ENCODE measurements around the gene F8. TPM values are rescaled to one million over a fixed set of nuclear protein-coding genes. Genes with fewer than 3 reads are reported as not detected.
A peak's percentile ranks its signal among the peaks of the same experiment; 100 is the strongest.

Gene F8
- total RNA-seq, 1 donor: 3.6 TPM

DNA sequence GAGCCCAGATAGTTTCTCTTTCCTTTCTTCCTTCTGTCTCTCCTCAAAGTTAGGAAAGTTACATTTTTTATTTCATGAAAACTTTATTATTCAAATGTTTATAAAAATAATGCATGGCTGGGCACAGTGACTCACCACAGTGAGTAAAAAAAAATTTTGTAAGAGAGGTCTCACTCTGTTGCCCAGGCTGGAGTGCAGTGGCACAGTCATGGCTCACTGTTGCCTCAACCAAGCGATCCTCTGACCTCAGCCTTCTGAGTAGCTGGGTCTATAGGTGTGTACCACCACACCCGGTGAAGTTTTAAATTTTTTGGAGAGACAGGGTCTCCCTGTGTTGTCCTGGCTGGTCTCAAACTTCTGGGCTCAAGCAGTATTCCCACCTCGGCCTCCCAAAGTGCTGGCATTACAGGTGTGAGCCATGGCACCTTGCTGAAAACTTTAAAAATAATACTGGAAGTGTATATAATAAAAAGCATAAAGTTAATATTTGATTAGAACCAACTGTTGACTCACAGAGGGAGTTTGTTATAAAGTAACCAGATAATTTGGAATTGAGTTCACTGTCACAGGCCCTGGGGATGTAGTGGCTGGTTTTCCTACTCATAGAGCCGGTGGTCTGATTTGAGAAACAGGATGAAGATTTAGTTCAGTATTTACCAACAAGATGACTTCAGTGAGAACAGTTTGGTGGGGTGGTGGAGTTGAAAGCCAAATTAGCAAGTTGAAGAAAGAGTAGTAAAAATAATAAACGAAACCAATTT, 30.4 kb upstream of the F8 start:
- peaks cover 11% of the 10 kb centered on the region for H3K4me1 ChIP-seq (ENCODE audit: insufficient read depth, low read length)
- H3K4me3 ChIP-seq (ENCODE audit: low read length): no peak overlapping the region
- no peaks in the 10 kb centered on the region for H3K9me3 ChIP-seq (ENCODE audit: low read depth, low read length)
- H3K27me3 ChIP-seq (ENCODE audit: insufficient read depth, low read length): no peaks in the 10 kb centered on the region

DNA sequence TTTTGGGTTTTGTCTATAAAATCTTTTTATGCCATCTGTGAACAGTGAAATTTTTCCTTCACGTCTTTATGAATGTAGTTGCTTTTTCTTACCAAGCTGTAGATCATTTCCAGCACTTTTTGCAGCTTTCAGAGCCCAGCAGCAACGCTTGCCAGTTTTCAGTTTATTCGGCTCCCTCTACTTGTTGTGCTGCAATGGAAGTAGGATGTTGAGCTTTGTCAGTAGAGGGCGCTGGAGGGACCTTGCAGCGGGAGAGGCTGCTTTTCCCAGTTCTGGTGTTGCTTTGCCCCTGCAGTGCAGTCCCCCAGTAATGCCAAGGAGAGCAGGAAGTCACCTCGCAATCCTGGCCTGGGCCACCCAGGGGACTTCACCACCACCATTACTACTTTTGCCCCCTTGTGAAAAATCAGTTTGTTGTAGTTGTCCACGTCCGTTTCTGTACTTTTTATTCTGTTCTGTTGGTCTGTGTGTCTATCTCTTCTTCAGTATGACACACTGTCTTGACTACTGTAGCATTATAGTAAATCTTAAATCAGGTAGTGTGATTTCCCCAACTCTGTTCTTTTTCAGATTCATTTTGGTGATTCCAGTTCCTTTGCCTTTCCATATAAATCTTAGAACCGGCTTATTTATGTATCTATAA, 26.6 kb upstream of the F8 start:
- Histone ChIP-seq H3K4me3 (ENCODE audit: low read length) (no peak overlapping the region), H3K9me3 (ENCODE audit: low read depth, low read length) (no peaks in the 10 kb centered on the region), H3K4me1 (ENCODE audit: insufficient read depth, low read length) (no peaks in the 10 kb centered on the region), H3K27me3 (ENCODE audit: insufficient read depth, low read length) (no peaks in the 10 kb centered on the region)

DNA sequence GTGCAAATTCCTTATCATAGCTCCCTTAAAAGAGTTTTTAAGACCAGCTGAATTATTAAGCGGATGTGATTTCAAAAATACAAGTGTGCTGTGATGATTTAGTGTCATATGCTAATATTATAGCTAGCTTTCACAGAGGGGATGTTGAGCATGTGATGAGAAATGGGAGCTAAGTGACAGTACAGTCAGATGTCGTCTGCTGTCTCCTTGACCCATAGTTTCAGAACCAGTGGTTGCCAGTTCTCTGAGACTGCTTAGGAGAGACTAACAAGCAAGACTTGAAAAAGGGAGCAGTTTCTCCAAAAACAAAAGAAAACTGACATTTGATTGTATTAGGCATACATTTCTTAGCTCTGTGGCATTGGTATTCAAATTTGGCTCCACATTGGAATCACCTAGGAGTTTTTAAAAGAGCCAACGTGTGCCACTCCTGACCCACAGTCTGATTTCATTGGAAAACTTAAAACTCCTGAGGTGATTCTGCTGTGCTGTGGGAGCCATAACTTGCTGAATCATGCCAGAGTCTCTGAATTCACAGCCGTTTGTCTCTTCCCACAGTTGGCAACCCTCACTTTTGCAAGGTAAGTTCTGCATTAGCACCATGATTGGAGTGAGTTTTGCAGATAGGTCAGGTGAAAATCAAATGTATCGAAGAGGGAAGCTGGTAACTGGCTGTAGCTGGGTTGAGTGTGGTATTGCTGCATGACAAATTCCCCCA, 24.4 kb upstream of the F8 start:
- no peaks in the 10 kb centered on the region for H3K9me3 ChIP-seq (ENCODE audit: low read depth, low read length)
- H3K4me3 ChIP-seq (ENCODE audit: low read length): no peak overlapping the region
- no peaks in the 10 kb centered on the region for H3K27me3 ChIP-seq (ENCODE audit: insufficient read depth, low read length)
- no peaks in the 10 kb centered on the region for H3K4me1 ChIP-seq (ENCODE audit: insufficient read depth, low read length)

DNA sequence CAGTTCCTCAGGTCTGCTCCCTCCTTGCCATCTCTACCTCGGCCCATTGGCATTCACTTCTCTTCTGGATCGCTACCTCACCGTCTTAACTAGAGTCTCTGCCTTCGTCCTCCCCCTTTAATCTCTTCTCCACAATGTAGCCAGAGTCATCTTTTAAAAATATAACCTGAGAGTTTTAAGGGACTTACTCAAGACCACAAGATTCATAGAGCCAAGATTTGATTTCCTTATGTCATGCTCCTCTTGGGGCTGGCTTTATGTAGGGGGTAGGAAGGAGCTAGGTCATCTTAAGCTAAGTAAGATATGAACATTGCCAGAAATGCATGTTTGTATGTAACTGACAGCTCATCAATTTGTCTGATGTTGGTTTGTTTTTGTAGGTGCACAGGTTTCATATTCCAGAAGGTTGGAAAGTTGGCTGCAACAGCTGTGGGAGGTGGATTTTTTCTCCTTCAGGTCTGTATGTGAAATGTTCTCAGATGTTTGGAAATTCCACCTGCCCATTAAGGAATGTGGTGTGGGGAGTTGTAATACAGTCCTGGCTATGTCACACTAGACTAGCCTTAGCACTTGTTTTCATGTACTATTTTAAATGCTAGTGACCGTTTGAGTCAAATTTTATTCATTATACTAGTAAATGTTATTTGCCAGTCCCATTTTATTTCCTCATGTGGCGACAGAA, 23.7 kb upstream of the F8 start:
- no peaks in the 10 kb centered on the region for H3K9me3 ChIP-seq (ENCODE audit: low read depth, low read length)
- no peaks in the 10 kb centered on the region for H3K4me1 ChIP-seq (ENCODE audit: insufficient read depth, low read length)
- H3K4me3 ChIP-seq (ENCODE audit: low read length): no peak overlapping the region
- H3K27me3 ChIP-seq (ENCODE audit: insufficient read depth, low read length): no peaks in the 10 kb centered on the region

DNA sequence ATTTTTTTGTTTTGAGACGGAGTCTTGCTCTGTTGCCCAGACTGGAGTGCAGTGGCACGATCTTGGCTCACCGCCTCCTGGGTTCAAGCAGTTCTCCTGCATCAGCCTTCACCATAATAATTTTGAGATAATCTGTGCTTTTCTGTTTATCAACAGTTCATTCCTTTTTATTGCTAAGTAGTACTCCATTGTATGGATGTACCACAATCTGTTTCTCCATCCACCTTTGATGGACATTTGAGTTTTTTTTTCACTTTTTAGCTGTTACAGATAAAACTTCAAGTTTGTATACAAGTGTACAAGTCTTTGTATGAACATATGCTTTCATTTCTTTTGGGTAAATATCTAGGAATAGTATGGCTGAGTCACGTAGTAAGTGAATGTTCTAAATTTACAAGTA, 13.2 kb upstream of the F8 start:
- H3K27me3 ChIP-seq (ENCODE audit: insufficient read depth, low read length): no peaks in the 10 kb centered on the region
- H3K4me3 ChIP-seq (ENCODE audit: low read length): no peak overlapping the region
- no peaks in the 10 kb centered on the region for H3K4me1 ChIP-seq (ENCODE audit: insufficient read depth, low read length)
- H3K9me3 ChIP-seq (ENCODE audit: low read depth, low read length): no peaks in the 10 kb centered on the region

DNA sequence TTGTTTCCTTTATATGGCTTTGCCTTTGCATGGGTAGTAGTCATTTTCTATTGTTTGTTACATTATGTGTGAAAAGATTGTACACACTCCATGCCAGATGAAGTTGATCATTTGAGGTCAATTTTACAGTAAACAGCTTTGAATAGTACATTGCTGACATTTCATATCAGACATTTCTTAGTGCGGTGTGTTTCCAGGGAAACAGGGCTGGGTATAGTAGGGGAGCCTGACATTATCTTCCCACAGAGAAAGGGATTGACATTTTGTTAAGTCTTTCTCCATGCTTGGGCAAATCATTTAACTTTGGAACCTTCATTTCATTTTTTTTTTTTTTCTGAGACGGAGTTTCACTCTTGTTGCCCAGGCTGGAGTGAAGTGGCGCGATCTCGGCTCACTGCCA, 9.1 kb upstream of the F8 start:
- Histone ChIP-seq H3K27me3 (ENCODE audit: insufficient read depth, low read length) (no peaks in the 10 kb centered on the region), H3K4me1 (ENCODE audit: insufficient read depth, low read length) (peaks cover 8% of the 10 kb centered on the region), H3K9me3 (ENCODE audit: low read depth, low read length) (no peaks in the 10 kb centered on the region), H3K4me3 (ENCODE audit: low read length) (no peak overlapping the region)

DNA sequence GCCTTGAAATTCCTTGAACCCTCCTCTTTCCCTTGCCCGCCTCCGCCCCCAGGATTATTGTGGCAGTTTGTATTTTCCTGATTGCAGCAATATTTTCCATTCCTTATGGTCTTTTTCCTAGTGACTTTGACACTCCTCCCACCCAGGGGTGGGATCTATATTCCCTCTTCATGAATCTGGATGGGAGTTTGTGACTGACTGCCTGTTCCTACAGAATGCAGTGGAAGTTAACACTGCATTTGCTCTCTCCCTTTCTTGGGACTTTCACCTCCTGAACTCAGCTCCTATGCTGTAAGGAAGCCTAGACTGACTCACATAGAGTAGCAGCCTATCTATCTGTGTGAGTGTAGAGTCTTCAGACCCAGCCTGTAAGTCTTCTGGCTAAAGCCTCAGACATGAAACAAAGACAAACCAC, 6.4 kb upstream of the F8 start:
- peaks cover 8% of the 10 kb centered on the region for H3K4me1 ChIP-seq (ENCODE audit: insufficient read depth, low read length)
- no peaks in the 10 kb centered on the region for H3K9me3 ChIP-seq (ENCODE audit: low read depth, low read length)
- H3K27me3 ChIP-seq (ENCODE audit: insufficient read depth, low read length): no peaks in the 10 kb centered on the region
- no peak overlapping the region for H3K4me3 ChIP-seq (ENCODE audit: low read length)

DNA sequence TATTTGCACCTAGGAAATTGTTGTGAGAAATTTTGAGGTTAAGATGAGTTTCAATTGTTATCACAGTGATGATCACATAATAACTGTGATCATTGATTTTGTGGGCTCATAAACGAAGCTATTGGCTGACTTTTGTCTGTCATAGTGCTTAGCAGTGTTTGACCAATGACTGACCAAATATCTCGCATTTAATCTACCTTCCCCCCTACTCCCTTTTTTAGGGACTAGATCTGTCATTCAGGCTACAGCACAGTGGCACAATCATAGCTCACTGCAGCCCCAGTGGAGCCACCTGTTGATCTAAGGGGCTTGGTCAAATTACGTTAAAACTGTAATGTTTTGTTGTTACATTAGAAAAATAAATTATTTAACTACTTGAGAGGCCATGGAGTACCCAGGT, 5.6 kb upstream of the F8 start:
- H3K4me1 ChIP-seq (ENCODE audit: insufficient read depth, low read length): peaks cover 8% of the 10 kb centered on the region
- H3K27me3 ChIP-seq (ENCODE audit: insufficient read depth, low read length): no peaks in the 10 kb centered on the region
- no peaks in the 10 kb centered on the region for H3K9me3 ChIP-seq (ENCODE audit: low read depth, low read length)
- no peak overlapping the region for H3K4me3 ChIP-seq (ENCODE audit: low read length)

DNA sequence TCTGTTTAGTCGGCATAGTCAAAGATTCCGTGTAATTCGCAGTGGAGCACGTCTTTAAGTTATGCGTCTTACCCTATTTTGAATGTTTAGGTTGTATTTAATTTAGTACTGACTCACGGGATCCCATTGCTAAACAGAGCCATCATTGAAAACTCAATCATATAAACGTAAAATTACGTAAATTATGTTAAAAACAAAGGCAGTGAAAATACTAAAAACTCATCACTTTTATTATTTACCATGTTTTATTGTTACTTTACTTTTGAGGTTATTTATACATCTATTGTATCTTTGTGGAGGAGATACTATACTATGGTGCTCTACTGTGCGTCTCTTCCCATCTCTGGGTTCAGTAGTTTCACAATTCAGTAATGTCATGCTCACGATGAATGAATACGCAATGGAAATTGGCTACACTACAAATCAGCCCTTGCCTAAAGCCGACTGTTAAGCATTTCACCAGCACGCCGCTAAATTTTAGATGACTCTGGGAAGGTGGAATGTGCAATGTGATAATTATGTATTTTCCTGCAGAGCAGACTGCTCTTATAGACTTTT, 5.1 kb upstream of the F8 start:
- Histone ChIP-seq H3K4me1 (ENCODE audit: insufficient read depth, low read length) (peaks cover 8% of the 10 kb centered on the region), H3K4me3 (ENCODE audit: low read length) (peak overlapping the region; percentile 68), H3K9me3 (ENCODE audit: low read depth, low read length) (no peaks in the 10 kb centered on the region), H3K27me3 (ENCODE audit: insufficient read depth, low read length) (no peaks in the 10 kb centered on the region)

DNA sequence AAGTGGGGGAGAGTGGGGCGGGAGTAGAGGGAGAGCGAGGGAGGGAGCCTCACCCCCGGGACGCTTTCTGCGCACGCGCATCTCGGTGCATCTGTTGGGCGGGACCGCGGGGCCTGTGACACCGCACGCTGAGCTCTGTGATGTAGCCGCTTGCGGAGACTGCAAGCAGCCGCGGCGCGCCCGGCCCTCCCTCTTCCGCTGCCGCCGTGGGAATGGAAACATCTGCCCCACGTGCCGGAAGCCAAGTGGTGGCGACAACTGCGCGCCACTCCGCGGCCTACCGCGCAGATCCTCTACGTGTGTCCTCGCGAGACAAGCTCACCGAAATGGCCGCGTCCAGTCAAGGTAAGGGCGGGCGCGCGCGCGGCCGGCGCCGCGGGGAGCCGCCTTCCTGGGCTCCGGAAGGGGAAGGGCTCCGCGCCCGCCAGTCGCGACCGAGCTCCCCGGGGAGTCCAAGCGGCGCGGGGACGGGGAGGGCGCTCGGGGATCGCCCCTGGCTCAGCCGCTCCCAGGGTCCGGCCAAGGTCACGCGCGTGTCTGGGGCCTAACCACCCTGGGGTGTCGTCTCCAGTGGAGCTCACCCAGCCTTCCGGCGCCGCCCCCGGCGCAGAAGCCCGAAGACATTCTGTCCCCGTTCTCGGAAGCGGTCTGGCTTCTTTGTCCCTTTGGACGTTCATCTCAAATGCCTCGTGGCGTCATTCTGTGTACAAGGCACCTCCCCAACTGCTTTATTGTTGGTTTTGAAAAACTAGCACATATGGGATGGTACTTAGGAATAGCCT, 4.4 kb upstream of the F8 start, which contains the start of gene FUNDC2:
Gene FUNDC2 (plus strand): TSS at position 118 of the 782 bp plus-strand sequence. CDS start 95 bp downstream, at position 213.
- peak within 1 kb of the TSS; percentile 68 for H3K4me3 ChIP-seq (ENCODE audit: low read length)
- H3K27me3 ChIP-seq (ENCODE audit: insufficient read depth, low read length): no peaks in the 10 kb centered on the region
- no peaks in the 10 kb centered on the region for H3K9me3 ChIP-seq (ENCODE audit: low read depth, low read length)
- H3K4me1 ChIP-seq (ENCODE audit: insufficient read depth, low read length): peaks cover 8% of the 10 kb centered on the region

DNA sequence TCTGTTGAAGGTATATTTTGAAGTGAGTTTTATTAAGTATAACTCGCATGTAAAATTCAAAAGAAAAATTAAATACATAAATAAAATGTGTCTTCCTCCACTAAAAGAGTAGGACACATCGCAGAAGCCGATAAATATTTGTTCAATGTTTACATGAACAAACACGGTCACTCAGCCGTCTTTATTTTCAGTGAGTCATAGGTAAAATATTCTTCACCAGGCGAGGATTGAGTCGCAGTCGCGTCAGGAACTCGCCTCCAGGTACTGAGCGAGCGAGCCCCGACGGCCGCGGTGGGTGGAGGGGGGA, 3.9 kb upstream of the F8 start:
- Histone ChIP-seq H3K4me1 (ENCODE audit: insufficient read depth, low read length) (peaks cover 8% of the 10 kb centered on the region), H3K9me3 (ENCODE audit: low read depth, low read length) (no peaks in the 10 kb centered on the region), H3K4me3 (ENCODE audit: low read length) (peak overlapping the region; percentile 29), H3K27me3 (ENCODE audit: insufficient read depth, low read length) (no peaks in the 10 kb centered on the region)

DNA sequence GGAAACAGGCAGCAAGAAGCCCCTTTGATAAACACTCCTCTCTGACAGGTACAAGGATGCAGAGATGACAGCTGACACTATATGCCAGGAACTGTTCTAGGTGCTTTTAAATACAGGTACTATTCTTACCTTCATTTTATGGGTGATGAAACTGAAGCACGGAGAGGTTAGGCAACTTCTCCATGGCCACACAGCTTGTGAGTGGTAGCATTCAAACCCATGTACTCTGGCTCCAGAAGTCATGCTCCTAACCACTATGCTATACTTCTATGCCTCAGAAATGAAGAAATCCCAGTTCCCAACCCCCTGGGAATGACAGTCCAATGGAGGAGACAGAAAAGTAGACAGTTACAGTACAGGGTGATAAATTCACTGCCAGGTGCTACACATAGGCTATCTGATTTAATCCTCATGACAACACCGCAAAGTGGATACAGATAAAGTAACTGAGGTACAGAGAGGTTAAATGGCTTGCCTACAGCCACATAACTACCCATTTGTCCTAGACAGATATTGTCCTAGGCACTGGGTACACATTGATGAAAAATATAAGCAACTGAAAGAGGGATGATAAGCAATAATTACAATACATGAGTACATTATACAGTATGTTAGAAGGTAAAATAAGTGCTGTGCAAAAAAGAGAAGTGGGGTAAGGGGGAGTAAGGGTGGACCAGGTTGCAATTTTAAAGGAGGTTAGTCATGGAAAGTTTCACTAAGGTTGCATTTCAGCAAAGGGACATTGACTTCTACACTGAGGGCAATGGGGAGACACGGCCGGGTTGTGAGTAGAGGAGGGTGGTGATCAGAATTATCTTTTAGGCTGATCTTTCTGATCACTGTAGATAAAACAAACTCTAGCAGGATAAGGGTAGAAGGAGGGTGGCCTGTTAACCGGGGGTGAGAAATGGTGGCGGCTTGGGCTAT, 1.6 kb upstream of the F8 start:
- Histone ChIP-seq H3K9me3 (ENCODE audit: low read depth, low read length) (no peaks in the 10 kb centered on the region), H3K27me3 (ENCODE audit: insufficient read depth, low read length) (no peaks in the 10 kb centered on the region), H3K4me1 (ENCODE audit: insufficient read depth, low read length) (peaks cover 8% of the 10 kb centered on the region), H3K4me3 (ENCODE audit: low read length) (no peak overlapping the region)

DNA sequence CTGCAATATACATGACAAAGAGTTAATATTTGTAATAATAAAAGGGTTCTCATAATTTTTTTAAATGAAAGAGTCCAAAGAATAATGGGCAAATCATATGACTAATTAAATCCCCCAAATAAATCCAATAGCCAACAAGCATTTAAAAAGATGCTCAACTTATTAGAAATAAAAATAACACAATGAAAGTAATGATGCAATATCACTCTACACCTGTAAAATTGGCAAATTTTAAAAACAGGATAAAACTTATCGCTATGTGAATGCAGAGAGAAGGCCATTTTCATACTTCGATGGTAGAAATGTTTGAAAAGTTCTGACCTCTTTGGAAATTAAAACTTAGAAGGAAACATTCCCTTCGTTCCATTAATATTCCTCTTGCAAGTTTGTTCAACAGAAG, 1.9 kb downstream of the F8 start:
- Histone ChIP-seq H3K4me3 (ENCODE audit: low read length) (no peak overlapping the region), H3K27me3 (ENCODE audit: insufficient read depth, low read length) (no peaks in the 10 kb centered on the region), H3K9me3 (ENCODE audit: low read depth, low read length) (no peaks in the 10 kb centered on the region), H3K4me1 (ENCODE audit: insufficient read depth, low read length) (no peaks in the 10 kb centered on the region)

All from mononuclear cell (primary cell).